Heart right ventricle (tissue), 16 donors: ENCODE measurements around the gene MRPL2. TPM values are rescaled to one million over a fixed set of nuclear protein-coding genes. Genes with fewer than 3 reads are reported as not detected.

ENCODE experiments used
- ATAC-seq, 8 donors: fragments of 200-7000 bp; cut with Tn5 transposase; one replicate each; pipeline ENCODE4 v1.9.1; 2020; ENCODE audit warnings: mild to moderate bottlenecking in 8 of 8, moderate library complexity in 8 of 8, moderate number of reproducible peaks in 1 of 8
- DNase-seq, 2 donors: peaks; one replicate each; pipeline ENCODE4 v3.0.0-alpha.2; 2020
- H3K27ac ChIP-seq, 10 donors: fragments of 200-600 bp; sonication (generic) in 2 of 10; one replicate each; pipeline versions ENCODE4 v1.5.0 to v1.8.0; 2020 to 2022; ENCODE audit warnings: mild to moderate bottlenecking in 3 of 10
- H3K27me3 ChIP-seq, 7 donors: fragments of 200-600 bp; one replicate each; pipeline ENCODE4 v1.8.0; 2021 to 2022; ENCODE audit warnings: mild to moderate bottlenecking in 2 of 7
- H3K36me3 ChIP-seq, 9 donors: fragments of 200-600 bp; sonication (generic) in 1 of 9; one replicate each; pipeline versions ENCODE4 v1.5.0 to v1.8.0; 2020 to 2022; ENCODE audit warnings: mild to moderate bottlenecking in 2 of 9
- H3K4me1 ChIP-seq, 9 donors: fragments of 200-600 bp; sonication (generic) in 1 of 9; one replicate each; pipeline versions ENCODE4 v1.5.0 to v1.8.0; 2020 to 2022; ENCODE audit warnings: mild to moderate bottlenecking in 4 of 9
- H3K4me3 ChIP-seq, 10 donors: fragments of 200-600 bp; sonication (generic) in 2 of 10; one replicate each; pipeline versions ENCODE4 v1.5.0 to v1.8.0; 2020 to 2022; ENCODE audit warnings: mild to moderate bottlenecking in 7 of 10, moderate library complexity in 2 of 10
- H3K9me3 ChIP-seq, 11 donors: fragments of 200-600 bp in 10 of 11; sonication (generic) in 2 of 11; one replicate each; pipeline versions ENCODE4 v1.5.0 to v1.8.0; 2013 to 2022; ENCODE audit warnings: mild to moderate bottlenecking in 2 of 11, control low read depth in 1 of 11, moderate library complexity in 1 of 11
- WGBS, 2 donors: extraction: QIAGEN DNeasy Blood & Tissue Kit; methylation state at CpG; one replicate each; pipeline ENCODE4 v1.1.7; 2013; ENCODE audit warnings: inconsistent platforms in 1 of 2; 5-methylcytosine and 5-hydroxymethylcytosine counted together
- intact Hi-C, 10 donors: fragments of 100-400 bp; cut with DNase I; formaldehyde crosslinking; loops; one replicate each; pipeline versions ENCODE4 v1.11.1 to v1.14.2; 2022
- polyA plus RNA-seq, 2 donors: library from polyadenylated mRNA; stranded (reverse); fragments of 200-250 nt; gene quantifications; one replicate each; pipeline ENCODE4 v1.2.3, GENCODE V29; 2013
- total RNA-seq, 10 donors: library from RNA; stranded (reverse); fragmentation: NEBNext Ultra II Directional in 3 of 10; extraction: Animal tissue kit (Norgen Biotek cat#: 25700) in 3 of 10; gene quantifications; one replicate each; pipeline versions ENCODE4 v1.2.1 to v1.2.4, GENCODE V29; 2021 to 2023
- TF ChIP-seq, protein P1 (sequence below), 9 donors: fragments of 200-600 bp; sonication (generic) in 2 of 9; IDR thresholded peaks; one replicate each; pipeline versions ENCODE4 v1.5.0 to v1.8.0; 2021 to 2022; ENCODE audit warnings: antibody characterized with exemption in 9 of 9, mild to moderate bottlenecking in 5 of 9, moderate library complexity in 1 of 9
- donor health status: Arrhythmogenic right ventricular cardiomyopathy.
- donor health status: ischemic (EF 13 %, LVEDD 7.1; RV severe dilation, severe dysfunction).
- donor health status: healthy with polysubstance abuse.
- donor health status: DM: no; HTN: yes; CAD: no.
- donor health status: DM: no; HTN: no; CAD: no.
- donor health status: ischemic (EF 25% LVEDD 6.9; RV normal size, moderate dysfunction).
- donor health status: ischemic (EF 25% LVEDD 5.7; RV mildly dilated, moderate dysfunction).
- donor health status: healthy.
- donor health status: DM: yes; HTN: yes; CAD: no.
- donor health status: Ischemic cardiomyopathy.
- donor health status: ischemic (EF 35%, LVEDD 5.7; RV mildly dilated, moderate dysfunction).
- donor health status: nonischemic (EF 11% LVEDD 7.7; RV severe dilation, severe dysfunction).
- donor health status: DM: yes; HTN: yes; CAD: no.
- donor health status: PGD.
- donor health status: ischemic (EF 29% LVEDD 5.4; RV normal size, mild dysfunction).
- donor health status: nonischemic (EF 23%, LVEDD 6.1; RV moderate dilation, normal function).

Gene MRPL2
- total and polyA plus RNA-seq, 12 donors: 76.0 to 165 (median 97.6) TPM

DNA sequence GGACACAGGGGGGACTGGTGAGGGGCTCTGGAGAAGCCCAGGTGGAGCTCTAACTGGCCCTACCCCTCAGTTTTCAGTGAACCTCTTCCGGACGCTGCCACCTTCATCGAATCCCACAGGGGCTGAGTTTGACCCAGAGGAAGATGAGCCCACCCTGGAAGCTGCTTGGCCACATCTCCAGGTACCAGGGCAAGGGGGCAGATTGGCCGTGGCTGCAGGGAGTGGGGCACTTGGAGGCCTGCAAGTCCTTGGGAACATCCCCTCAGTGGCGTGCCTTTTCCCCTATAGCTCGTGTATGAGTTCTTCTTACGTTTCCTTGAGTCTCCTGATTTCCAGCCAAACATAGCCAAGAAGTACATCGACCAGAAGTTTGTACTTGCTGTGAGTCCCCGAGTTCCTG is 52.1 kb downstream of the MRPL2 start:
- intact Hi-C loops: loop anchor here in 5 of 10 donors (5.0 to 10.0 kb wide), 2 partner anchors 92 to 135 kb away; partner anchors contain the start of gene PTCRA (in 1 of the 5)
- no peak overlapping the region for H3K4me3 ChIP-seq
- H3K27me3 ChIP-seq: no peaks in the 10 kb centered on the region
- peaks cover 0 to 85% (median 37%) of the 10 kb centered on the region in 9 donors for H3K36me3 ChIP-seq
- no peak for DNase-seq
- ATAC-seq: no peak
- H3K27ac ChIP-seq: no peak overlapping the region
- TF ChIP-seq, protein P1, sequence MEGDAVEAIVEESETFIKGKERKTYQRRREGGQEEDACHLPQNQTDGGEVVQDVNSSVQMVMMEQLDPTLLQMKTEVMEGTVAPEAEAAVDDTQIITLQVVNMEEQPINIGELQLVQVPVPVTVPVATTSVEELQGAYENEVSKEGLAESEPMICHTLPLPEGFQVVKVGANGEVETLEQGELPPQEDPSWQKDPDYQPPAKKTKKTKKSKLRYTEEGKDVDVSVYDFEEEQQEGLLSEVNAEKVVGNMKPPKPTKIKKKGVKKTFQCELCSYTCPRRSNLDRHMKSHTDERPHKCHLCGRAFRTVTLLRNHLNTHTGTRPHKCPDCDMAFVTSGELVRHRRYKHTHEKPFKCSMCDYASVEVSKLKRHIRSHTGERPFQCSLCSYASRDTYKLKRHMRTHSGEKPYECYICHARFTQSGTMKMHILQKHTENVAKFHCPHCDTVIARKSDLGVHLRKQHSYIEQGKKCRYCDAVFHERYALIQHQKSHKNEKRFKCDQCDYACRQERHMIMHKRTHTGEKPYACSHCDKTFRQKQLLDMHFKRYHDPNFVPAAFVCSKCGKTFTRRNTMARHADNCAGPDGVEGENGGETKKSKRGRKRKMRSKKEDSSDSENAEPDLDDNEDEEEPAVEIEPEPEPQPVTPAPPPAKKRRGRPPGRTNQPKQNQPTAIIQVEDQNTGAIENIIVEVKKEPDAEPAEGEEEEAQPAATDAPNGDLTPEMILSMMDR (IDR thresholded peaks at IDR 0.05): no peak
- H3K4me1 ChIP-seq: peaks cover 0 to 4% (median under 1%) of the 10 kb centered on the region in 9 donors
- no peaks in the 10 kb centered on the region for H3K9me3 ChIP-seq
- 92 to 94% methylated on average over 9 of the region's 9 CpGs for WGBS, 2 donors

DNA sequence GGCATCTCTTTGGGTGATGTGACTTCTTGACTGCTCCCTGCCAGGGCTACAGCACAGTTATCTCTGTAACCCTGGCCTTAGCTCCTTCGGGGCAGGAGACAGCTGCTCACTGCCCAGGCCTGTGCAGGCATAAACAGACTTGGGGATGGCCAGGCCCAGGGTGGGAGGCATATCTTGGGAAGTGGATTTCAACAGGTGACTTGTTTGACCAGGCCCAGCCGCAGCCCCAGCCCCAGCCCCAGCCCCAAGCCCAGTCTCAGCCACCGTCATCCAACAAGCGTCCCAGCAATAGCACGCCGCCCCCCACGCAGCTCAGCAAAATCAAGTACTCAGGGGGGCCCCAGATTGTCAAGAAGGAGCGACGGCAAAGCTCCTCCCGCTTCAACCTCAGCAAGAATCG is 53.0 kb downstream of the MRPL2 start:
- no peak for DNase-seq
- TF ChIP-seq, protein P1 (IDR thresholded peaks at IDR 0.05): no peak
- Histone ChIP-seq H3K4me1 (peaks cover 0 to 4% (median 0%) of the 10 kb centered on the region in 9 donors), H3K4me3 (no peak overlapping the region), H3K36me3 (peaks cover 0 to 84% (median 36%) of the 10 kb centered on the region in 9 donors), H3K9me3 (no peaks in the 10 kb centered on the region), H3K27me3 (no peaks in the 10 kb centered on the region), H3K27ac (no peak overlapping the region)
- ATAC-seq: no peak
- intact Hi-C loops: loop anchor here in 5 of 10 donors (5.0 to 10.0 kb wide), 2 partner anchors 91 to 136 kb away; partner anchors contain the start of gene PTCRA (in 1 of the 5)
- 92 to 94% methylated on average over 11 of the region's 11 CpGs for WGBS, 2 donors

DNA sequence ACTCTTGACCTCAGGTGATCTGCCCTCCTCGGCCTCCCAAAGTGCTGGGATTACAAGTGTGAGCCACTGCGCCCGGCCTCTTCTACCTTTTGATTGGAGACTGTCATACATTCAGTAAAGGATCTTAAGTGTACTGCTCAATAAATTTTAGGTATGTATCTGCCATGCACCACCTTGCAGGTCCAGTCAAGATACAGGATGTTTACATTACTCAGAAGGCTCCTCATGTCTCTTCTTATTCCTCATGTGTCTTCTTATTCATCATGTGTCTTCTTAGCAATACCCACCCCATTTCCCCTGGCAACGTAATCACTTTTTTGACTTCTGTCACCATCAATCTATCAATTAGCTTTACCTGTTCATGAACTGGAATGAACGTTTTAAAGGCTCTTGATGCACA is 53.4 kb downstream of the MRPL2 start:
- H3K4me1 ChIP-seq: peaks cover 0 to 4% (median 0%) of the 10 kb centered on the region in 9 donors
- peaks cover 0 to 84% (median 32%) of the 10 kb centered on the region in 9 donors for H3K36me3 ChIP-seq
- ATAC-seq (no peak), DNase-seq (no peak)
- H3K4me3 ChIP-seq: no peak overlapping the region
- TF ChIP-seq, protein P1 (IDR thresholded peaks at IDR 0.05): no peak
- no peaks in the 10 kb centered on the region for H3K27me3 ChIP-seq
- H3K27ac ChIP-seq: no peak overlapping the region
- H3K9me3 ChIP-seq: no peaks in the 10 kb centered on the region
- intact Hi-C loops: loop anchor here in 5 of 10 donors (5.0 to 10.0 kb wide), 2 partner anchors 91 to 136 kb away; partner anchors contain the start of gene PTCRA (in 1 of the 5)
- WGBS, 2 donors: 91 to 96% methylated on average over 5 of the region's 5 CpGs

Other genes starting within 250 kb of the MRPL2 start
- 10 to 100 TPM; 39.2 to 52.5 (median 44.7) TPM for gene RPL7L1, start 179.8 kb downstream of the MRPL2 start, total RNA-seq
- 10 to 100 TPM; 23.7 to 45.9 TPM for gene RPL7L1, start 179.8 kb downstream of the MRPL2 start, polyA plus RNA-seq
- not detected for gene PTCRA, start 143.4 kb downstream of the MRPL2 start, total RNA-seq
- gene PTCRA, start 143.4 kb downstream of the MRPL2 start, polyA plus RNA-seq: under 1 TPM in 1 of 2 donors, not detected in 1; 0.09 TPM
- gene CNPY3, start 130.0 kb downstream of the MRPL2 start, total RNA-seq: 10 to 100 TPM; 10.4 to 37.1 (median 15.9) TPM
- gene CNPY3, start 130.0 kb downstream of the MRPL2 start, polyA plus RNA-seq: 10 to 100 TPM; 15.4 to 40.4 TPM
- gene GNMT, start 98.7 kb downstream of the MRPL2 start, total RNA-seq: 10 to 100 TPM in 1 of 10 donors, 1 to 10 TPM in 2, under 1 TPM in 7; 0.26 to 10.9 (median 0.71) TPM
- 1 to 10 TPM; 2.6 to 6.8 TPM for gene GNMT, start 98.7 kb downstream of the MRPL2 start, polyA plus RNA-seq
- 10 to 100 TPM; 11.2 to 32.6 (median 17.2) TPM for gene PEX6, start 80.3 kb downstream of the MRPL2 start, total RNA-seq
- 10 to 100 TPM in 1 of 2 donors, 1 to 10 TPM in 1; 9.1 to 16.9 TPM for gene PEX6, start 80.3 kb downstream of the MRPL2 start, polyA plus RNA-seq
- 10 to 100 TPM; 28.4 to 47.1 (median 31.8) TPM for gene PPP2R5D, start 74.9 kb downstream of the MRPL2 start, total RNA-seq
- gene PPP2R5D, start 74.9 kb downstream of the MRPL2 start, polyA plus RNA-seq: 10 to 100 TPM; 23.9 to 35.7 TPM
- 10 to 100 TPM; 22.9 to 38.7 (median 28.3) TPM for gene MEA1, start 45.5 kb downstream of the MRPL2 start, total RNA-seq
- gene MEA1, start 45.5 kb downstream of the MRPL2 start, polyA plus RNA-seq: 10 to 100 TPM; 51.9 to 74.3 TPM
- 100 to 1,000 TPM in 4 of 10 donors, 10 to 100 TPM in 6; 78.2 to 165 (median 92.0) TPM for gene KLHDC3, start 45.2 kb downstream of the MRPL2 start, total RNA-seq
- gene KLHDC3, start 45.2 kb downstream of the MRPL2 start, polyA plus RNA-seq: 100 to 1,000 TPM in 1 of 2 donors, 10 to 100 TPM in 1; 80.2 to 160 TPM
- gene RRP36, start 37.8 kb downstream of the MRPL2 start, total RNA-seq: 10 to 100 TPM; 21.4 to 35.3 (median 25.6) TPM
- 10 to 100 TPM; 19.4 to 43.6 TPM for gene RRP36, start 37.8 kb downstream of the MRPL2 start, polyA plus RNA-seq
- 10 to 100 TPM in 2 of 10 donors, 1 to 10 TPM in 8; 7.1 to 11.2 (median 8.6) TPM for gene CUL7, start 5.6 kb downstream of the MRPL2 start, total RNA-seq
- gene CUL7, start 5.6 kb downstream of the MRPL2 start, polyA plus RNA-seq: 1 to 10 TPM; 4.2 to 5.6 TPM
- gene KLC4, start 197 bp upstream of the MRPL2 start, total RNA-seq: 10 to 100 TPM; 26.3 to 34.2 (median 28.3) TPM
- 10 to 100 TPM; 17.9 to 43.7 TPM for gene KLC4, start 197 bp upstream of the MRPL2 start, polyA plus RNA-seq
- gene PTK7, start 16.9 kb upstream of the MRPL2 start, total RNA-seq: 1 to 10 TPM; 1.0 to 5.9 (median 2.2) TPM
- 1 to 10 TPM in 1 of 2 donors, under 1 TPM in 1; 0.80 to 6.3 TPM for gene PTK7, start 16.9 kb upstream of the MRPL2 start, polyA plus RNA-seq
- 10 to 100 TPM; 52.0 to 94.3 (median 70.1) TPM for gene SRF, start 111.8 kb upstream of the MRPL2 start, total RNA-seq
- 10 to 100 TPM; 30.5 to 54.6 TPM for gene SRF, start 111.8 kb upstream of the MRPL2 start, polyA plus RNA-seq
- 10 to 100 TPM in 8 of 10 donors, 1 to 10 TPM in 2; 7.8 to 17.1 (median 13.4) TPM for gene CUL9, start 122.8 kb upstream of the MRPL2 start, total RNA-seq
- 10 to 100 TPM in 1 of 2 donors, 1 to 10 TPM in 1; 9.0 to 32.0 TPM for gene CUL9, start 122.8 kb upstream of the MRPL2 start, polyA plus RNA-seq
- 10 to 100 TPM; 16.0 to 29.6 (median 25.7) TPM for gene DNPH1, start 170.0 kb upstream of the MRPL2 start, total RNA-seq
- 10 to 100 TPM; 25.0 to 51.3 TPM for gene DNPH1, start 170.0 kb upstream of the MRPL2 start, polyA plus RNA-seq
- under 1 TPM; 0.22 to 0.69 (median 0.32) TPM for gene TTBK1, start 184.0 kb upstream of the MRPL2 start, total RNA-seq
- gene TTBK1, start 184.0 kb upstream of the MRPL2 start, polyA plus RNA-seq: under 1 TPM; 0.04 to 0.22 TPM
- gene SLC22A7, start 238.8 kb upstream of the MRPL2 start, total RNA-seq: under 1 TPM in 5 of 10 donors, not detected in 5; 0.15 to 0.37 (median 0.25) TPM
- under 1 TPM in 1 of 2 donors, not detected in 1; 0.15 TPM for gene SLC22A7, start 238.8 kb upstream of the MRPL2 start, polyA plus RNA-seq
- 10 to 100 TPM in 7 of 10 donors, 1 to 10 TPM in 3; 2.7 to 84.5 (median 26.3) TPM for gene CRIP3, start 249.4 kb upstream of the MRPL2 start, total RNA-seq
- 10 to 100 TPM in 1 of 2 donors, 1 to 10 TPM in 1; 3.0 to 72.3 TPM for gene CRIP3, start 249.4 kb upstream of the MRPL2 start, polyA plus RNA-seq